SK-N-SH (cell line): ENCODE results near the gene GOLT1A. TPM values are rescaled to one million over a fixed set of nuclear protein-coding genes. Genes with fewer than 3 reads are reported as not detected.

Source experiments
- CTCF ChIA-PET: fragments of 300-600, 350-600 bp; formaldehyde crosslinking; extraction: SDS; loops from one replicate; lab custom pipeline; 2021; lab: Yijun Ruan, JAX
- POLR2A ChIA-PET: fragments of 350-600 bp; sonication (Branson Sonifier 250); formaldehyde crosslinking; extraction: SDS; loops from one replicate; lab custom pipeline; 2020; ENCODE audit warnings: antibody characterized with exemption, inconsistent platforms; lab: Yijun Ruan, JAX
- DNase-seq: peaks from one replicate; pipeline ENCODE4 v3.0.0; 2012
- H2AFZ ChIP-seq: fragments of 200-600 bp; sonication (generic); 2 replicates; pipeline ENCODE4 v1.8.1; 2016; ENCODE audit warnings: antibody characterized with exemption, mild to moderate bottlenecking, low read depth
- H3F3A ChIP-seq: fragments of 200-600 bp; sonication (generic); replicated peaks from 2 replicates; pipeline ENCODE3; 2016; ENCODE audit warnings: antibody characterized with exemption, mild to moderate bottlenecking; ENCODE audit not compliant: insufficient read depth
- H3K27ac ChIP-seq, 2 experiments: fragments of 200-500 bp in 1 of 2; fragments of 200-600 bp in 1 of 2; sonication (Bioruptor generic) in 1 of 2; sonication (generic), shearing (Covaris generic) in 1 of 2; 2 replicates each; pipeline versions ENCODE4 v1.5.1 to v1.6.1; 2014 to 2016; ENCODE audit warnings: low read depth in 2 of 2, inconsistent platforms in 1 of 2, low read length in 1 of 2, mild to moderate bottlenecking in 1 of 2, mixed read lengths in 1 of 2
- H3K27me3 ChIP-seq: fragments of 200-600 bp; sonication (generic), shearing (Covaris generic); 2 replicates; pipeline ENCODE4 v1.6.1; 2016; ENCODE audit warnings: mixed run types; ENCODE audit not compliant: insufficient read depth
- H3K36me3 ChIP-seq, 2 experiments: fragments of 200-500 bp in 1 of 2; fragments of 200-600 bp in 1 of 2; sonication (Bioruptor generic) in 1 of 2; sonication (generic) in 1 of 2; replicated peaks in 1 of 2; 2 replicates each; pipeline versions ENCODE3 to v1.5.1; 2014 to 2016; ENCODE audit warnings: low read length in 1 of 2, mild to moderate bottlenecking in 1 of 2; ENCODE audit not compliant: insufficient read depth in 2 of 2, control insufficient read depth in 1 of 2
- H3K4me1 ChIP-seq, 2 experiments: fragments of 200-500 bp in 1 of 2; fragments of 200-600 bp in 1 of 2; sonication (Bioruptor generic) in 1 of 2; sonication (generic), shearing (Covaris generic) in 1 of 2; 2 replicates each; pipeline versions ENCODE4 v1.5.1 to v1.6.1; 2014 to 2016; ENCODE audit warnings: low read depth in 1 of 2, low read length in 1 of 2, mixed run types in 1 of 2; ENCODE audit not compliant: insufficient read depth in 2 of 2, control insufficient read depth in 1 of 2
- H3K4me2 ChIP-seq: fragments of 200-600 bp; sonication (generic), shearing (Covaris generic); 2 replicates; pipeline ENCODE4 v1.6.1; 2017; ENCODE audit warnings: mixed run types
- H3K4me3 ChIP-seq, 2 experiments: fragments of 200-500 bp in 1 of 2; fragments of 200-600 bp in 1 of 2; sonication (Bioruptor generic) in 1 of 2; sonication (generic), shearing (Covaris generic) in 1 of 2; 2 replicates each; pipeline versions ENCODE4 v1.5.1 to v1.8.1; 2014 to 2016; ENCODE audit warnings: low read depth in 2 of 2, inconsistent platforms in 1 of 2, low read length in 1 of 2, mild to moderate bottlenecking in 1 of 2, mixed read lengths in 1 of 2, moderate library complexity in 1 of 2
- H3K79me2 ChIP-seq: fragments of 200-600 bp; sonication (generic); 2 replicates; pipeline ENCODE4 v1.8.1; 2017; ENCODE audit warnings: mild to moderate bottlenecking; ENCODE audit not compliant: insufficient read depth
- H3K9ac ChIP-seq: fragments of 200-600 bp; sonication (generic); 2 replicates; pipeline ENCODE4 v1.6.1; 2017; ENCODE audit warnings: mixed run types
- H3K9me2 ChIP-seq: fragments of 200-600 bp; sonication (generic); 2 replicates; pipeline ENCODE4 v1.6.1; 2017; ENCODE audit warnings: mixed run types
- H3K9me3 ChIP-seq: fragments of 200-600 bp; sonication (generic); 2 replicates; pipeline ENCODE4 v1.6.1; 2017; ENCODE audit warnings: mixed run types, mild to moderate bottlenecking, moderate library complexity
- H4K20me1 ChIP-seq: fragments of 200-600 bp; sonication (generic); 2 replicates; pipeline ENCODE4 v1.6.1; 2017; ENCODE audit warnings: mild to moderate bottlenecking, mixed run types; ENCODE audit not compliant: insufficient read depth
- EP300 ChIP-seq, 2 experiments: IDR thresholded peaks; 2 replicates each; pipeline versions ENCODE4 v1.4.0 to v1.6.1; 2012; ENCODE audit warnings: borderline replicate concordance in 1 of 2, low read depth in 1 of 2, low read length in 1 of 2
- EZH2phosphoT487 ChIP-seq: fragments of 200-600 bp; sonication (generic); IDR thresholded peaks from 2 replicates; pipeline ENCODE4 v1.6.1; 2017; ENCODE audit warnings: low read depth, mixed run types, mild to moderate bottlenecking, antibody characterized with exemption, moderate library complexity, borderline replicate concordance
- JUND ChIP-seq: IDR thresholded peaks from 2 replicates; pipeline ENCODE4 v1.4.0; 2012
- MAX ChIP-seq: IDR thresholded peaks from 2 replicates; pipeline ENCODE4 v1.4.0; 2012; ENCODE audit warnings: low read depth
- NRF1 ChIP-seq: IDR thresholded peaks from 2 replicates; pipeline ENCODE4 v1.6.1; 2012; ENCODE audit warnings: low read depth, mild to moderate bottlenecking, low read length
- PBX3 ChIP-seq: IDR thresholded peaks from 2 replicates; pipeline ENCODE4; 2012
- RAD21 ChIP-seq: IDR thresholded peaks from 2 replicates; pipeline ENCODE4 v1.6.1; 2012; ENCODE audit warnings: mild to moderate bottlenecking, low read length
- SIN3A ChIP-seq: IDR thresholded peaks from 2 replicates; pipeline ENCODE4 v1.6.1; 2012; ENCODE audit warnings: low read depth, mild to moderate bottlenecking, low read length, moderate library complexity, borderline replicate concordance
- TAF1 ChIP-seq: IDR thresholded peaks from 2 replicates; pipeline ENCODE4 v1.6.1; 2012; ENCODE audit warnings: low read depth, mild to moderate bottlenecking, low read length, moderate library complexity, borderline replicate concordance
- TEAD4 ChIP-seq: IDR thresholded peaks from 2 replicates; pipeline ENCODE4 v1.4.0; 2012; ENCODE audit warnings: mild to moderate bottlenecking, borderline replicate concordance; ENCODE audit not compliant: insufficient read depth
- USF1 ChIP-seq: IDR thresholded peaks from 2 replicates; pipeline ENCODE4 v1.4.0; 2012; ENCODE audit warnings: low read depth, borderline replicate concordance
- ZBTB33 ChIP-seq: IDR thresholded peaks from 2 replicates; pipeline ENCODE4 v1.4.0; 2012; ENCODE audit warnings: low read depth, borderline replicate concordance
- WGBS: methylation state at CpG from one replicate; pipeline ENCODE4 v1.1.6; 2017; ENCODE audit warnings: low lambda C conversion rate; 5-methylcytosine and 5-hydroxymethylcytosine counted together
- polyA plus RNA-seq, 3 experiments: library from polyadenylated mRNA; depleted of rRNA; stranded (reverse); fragments of >200 nt; gene quantifications; 2 replicates each; pipeline ENCODE4 v1.2.3, GENCODE V29; 2012

GOLT1A gene
- polyA plus RNA-seq, 1 of the 3 experiments (the other 2 are of a cell fraction): not detected

GRCh38 chr1:204169858-204170257, 43.9 kb downstream of the GOLT1A start (continued):
- TF ChIP-seq USF1 (no peak), MAX (no peak), TAF1 (no peak), TEAD4 (no peak), SIN3A (no peak)

GRCh38 chr1:204167730-204168129, 46.1 kb downstream of the GOLT1A start:
- H2AFZ ChIP-seq: no peak overlapping the region
- no peaks in the 10 kb centered on the region for H4K20me1 ChIP-seq
- H3K9ac ChIP-seq: no peak overlapping the region
- no peak overlapping the region for H3K27ac ChIP-seq
- no peaks in the 10 kb centered on the region for H3K36me3 ChIP-seq
- CTCF ChIA-PET: interaction anchor here (0.6 to 20.5 kb wide), 6 partner anchors 11 to 231 kb away, joined by 3 to 302 read pairs (median 8); partner anchors contain the start of gene PLEKHA6
- no peaks in the 10 kb centered on the region for H3K79me2 ChIP-seq
- no peaks in the 10 kb centered on the region for H3K27me3 ChIP-seq
- H3K4me2 ChIP-seq: no peak overlapping the region
- POLR2A ChIA-PET: interaction anchor here (0.6 kb wide), 1 partner anchor 306 kb away, joined by 5 read pairs; no protein-coding TSS in a partner anchor
- H3K4me3 ChIP-seq: no peak overlapping the region
- TF ChIP-seq EP300 (IDR thresholded peaks at IDR 0.05; ENCODE audit: borderline replicate concordance in 1 of 2, low read depth in 1 of 2, low read length in 1 of 2) (no peak), PBX3 (no peak), RAD21 (no peak), SIN3A (no peak), NRF1 (no peak), JUND (no peak), TEAD4 (no peak), EZH2phosphoT487 (no peak), ZBTB33 (no peak)
- 0 out of 4 replicates have a peak, but pooled peaks cover 0 to 3% of the 10 kb centered on the region in 2 experiments for H3K4me1 ChIP-seq
- H3K9me3 ChIP-seq: 0 out of 2 replicates have a peak, but pooled peaks cover 5% of the 10 kb centered on the region
- no peaks in the 10 kb centered on the region for H3K9me2 ChIP-seq
- DNase-seq: no peak
- no peaks in the 10 kb centered on the region for H3F3A ChIP-seq
- WGBS: 46% methylated on average over 5 of the region's 5 CpGs
